RPMI7951 (cell line): Measurements from ENCODE around the gene GP1BB. TPM values are rescaled to one million over a fixed set of nuclear protein-coding genes. Genes with fewer than 3 reads are reported as not detected.
A peak's percentile ranks its signal among the peaks of the same experiment; 100 is the strongest.

ENCODE experiments used
- DNase-seq: peaks from one replicate; pipeline ENCODE4 v3.0.0-alpha.2; 2012; ENCODE audit warnings: low read depth
- total RNA-seq: library from RNA; depleted of rRNA; stranded (reverse); fragments of >200 nt; shearing (Covaris generic); gene quantifications from 2 replicates; pipeline ENCODE4 v1.2.3, GENCODE V29; 2014

Gene GP1BB
- total RNA-seq, 1 experiment from 2014 or later: not detected

DNA sequence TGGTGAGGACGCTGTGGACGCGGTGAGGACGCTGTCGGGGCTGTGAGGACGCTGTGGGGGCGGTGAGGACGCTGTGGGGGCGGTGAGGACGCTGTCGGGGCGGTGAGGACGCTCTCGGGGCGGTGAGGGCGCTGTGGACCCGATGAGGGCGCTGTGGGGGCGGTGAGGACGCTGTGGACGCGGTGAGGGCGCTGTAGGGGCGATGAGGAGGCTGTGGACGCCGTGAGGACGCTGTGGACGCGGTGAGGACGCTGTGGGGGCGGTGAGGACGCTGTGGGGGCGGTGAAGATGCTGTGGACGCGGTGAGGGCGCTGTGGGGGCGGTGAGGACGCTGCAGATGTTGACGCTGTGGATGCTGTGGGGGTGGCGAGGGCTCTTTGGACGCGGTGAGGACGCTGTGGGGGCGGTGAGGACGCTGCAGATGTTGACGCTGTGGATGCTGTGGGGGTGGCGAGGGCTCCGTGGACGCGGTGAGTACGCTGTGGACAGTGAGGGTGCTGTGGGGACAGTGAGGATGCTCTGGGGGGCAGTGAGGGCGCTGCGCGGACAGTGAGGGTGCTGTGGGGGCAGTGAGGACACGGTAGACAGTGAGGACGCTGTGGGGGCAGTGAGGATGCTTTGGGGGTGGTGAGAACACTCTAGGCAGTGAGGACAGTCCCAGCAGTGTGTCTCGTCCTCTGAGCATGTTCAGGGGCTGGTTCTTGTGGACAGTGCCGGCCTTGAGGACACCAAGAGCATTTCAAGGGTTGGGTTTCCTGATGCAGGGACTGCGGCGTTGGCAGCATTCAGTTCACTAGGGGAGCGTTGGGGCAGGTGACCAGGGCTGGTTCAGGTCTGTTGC lies 4.2 kb downstream of the GP1BB start:
- no peak for DNase-seq

DNA sequence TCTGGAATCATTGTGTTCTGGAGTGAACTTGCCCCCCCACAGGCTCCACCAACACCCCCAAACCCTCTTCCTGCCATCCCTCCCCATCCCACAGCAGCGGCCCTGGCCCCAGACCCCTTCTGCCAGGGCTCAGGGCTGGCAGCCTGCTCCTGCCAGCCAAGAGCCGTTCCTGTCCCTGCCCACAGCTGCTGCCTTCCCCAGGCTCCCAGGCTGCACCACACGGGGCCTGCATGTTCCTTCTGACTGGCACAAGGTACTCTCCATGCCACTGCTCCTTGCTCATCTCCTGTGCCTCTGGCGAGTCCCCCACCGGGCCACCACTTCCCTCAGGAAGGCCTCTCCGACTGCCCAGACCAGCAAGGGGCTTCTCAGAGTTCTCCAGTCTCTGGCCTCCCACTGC lies 4.9 kb downstream of the GP1BB start:
- DNase-seq: no peak

DNA sequence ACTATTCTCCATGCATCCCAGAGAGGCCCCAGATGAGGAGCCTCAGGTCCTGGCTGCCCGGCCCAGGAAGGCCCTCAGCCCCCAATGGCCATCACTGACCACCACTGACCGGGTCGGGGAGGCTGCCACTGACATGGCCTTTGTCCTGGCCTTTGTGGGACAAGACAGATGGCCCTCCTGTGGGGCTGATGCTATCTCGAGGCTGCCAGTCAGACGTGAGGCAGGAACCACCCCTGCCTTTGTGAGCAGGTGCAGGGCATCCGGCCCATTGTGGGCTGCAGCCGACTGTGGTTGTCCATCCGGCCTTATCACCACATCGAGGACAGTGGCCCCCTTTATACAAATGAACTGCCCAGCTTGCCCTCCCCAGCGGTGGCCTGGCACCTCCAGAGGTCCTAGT lies 5.5 kb downstream of the GP1BB start:
- no peak for DNase-seq

DNA sequence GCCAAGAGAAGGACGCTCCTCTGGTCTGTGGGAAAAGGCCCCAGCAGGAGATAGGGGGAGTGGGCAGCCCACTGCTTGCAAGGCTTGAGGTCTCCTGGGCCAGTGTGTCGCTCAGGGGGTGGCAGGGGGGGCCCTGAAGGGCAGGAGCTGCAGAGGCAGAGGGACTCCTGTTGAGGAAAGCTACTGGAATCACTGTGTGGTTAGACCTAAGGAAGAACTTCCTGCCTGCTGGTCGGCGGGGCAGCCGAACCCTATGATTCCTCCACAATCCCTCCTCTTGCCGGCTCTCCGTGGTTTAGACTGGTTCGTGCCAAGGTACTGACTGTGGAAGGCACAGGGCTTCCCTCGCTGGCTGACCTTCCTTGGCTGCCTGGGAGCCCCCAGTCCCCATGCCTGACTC lies 6.2 kb downstream of the GP1BB start:
- no peak for DNase-seq

DNA sequence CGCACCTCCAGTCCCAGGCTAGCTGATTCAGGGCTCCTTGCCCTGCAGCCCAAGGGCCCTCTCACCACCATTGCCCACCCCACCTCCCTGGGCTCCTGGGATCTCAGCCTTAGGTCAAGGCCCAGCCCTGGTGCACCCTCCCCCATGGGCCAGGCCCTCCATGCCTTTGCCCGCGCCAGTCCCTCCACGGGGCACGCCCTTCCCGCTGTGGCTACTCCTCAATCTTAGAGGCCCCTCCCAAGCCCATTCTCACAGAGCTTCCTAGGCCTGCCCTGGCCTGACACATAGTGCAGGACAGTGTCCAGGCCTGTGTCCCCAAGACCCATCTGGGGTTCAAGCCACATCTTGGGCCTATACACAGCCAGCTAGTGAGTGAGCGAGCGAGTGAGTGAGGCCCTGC lies 6.9 kb downstream of the GP1BB start:
- DNase-seq: no peak

- peak; percentile 61 for DNase-seq
These were observed 7.5 kb downstream of the GP1BB start for GRCh38 chr22:19730655-19731360.

DNA sequence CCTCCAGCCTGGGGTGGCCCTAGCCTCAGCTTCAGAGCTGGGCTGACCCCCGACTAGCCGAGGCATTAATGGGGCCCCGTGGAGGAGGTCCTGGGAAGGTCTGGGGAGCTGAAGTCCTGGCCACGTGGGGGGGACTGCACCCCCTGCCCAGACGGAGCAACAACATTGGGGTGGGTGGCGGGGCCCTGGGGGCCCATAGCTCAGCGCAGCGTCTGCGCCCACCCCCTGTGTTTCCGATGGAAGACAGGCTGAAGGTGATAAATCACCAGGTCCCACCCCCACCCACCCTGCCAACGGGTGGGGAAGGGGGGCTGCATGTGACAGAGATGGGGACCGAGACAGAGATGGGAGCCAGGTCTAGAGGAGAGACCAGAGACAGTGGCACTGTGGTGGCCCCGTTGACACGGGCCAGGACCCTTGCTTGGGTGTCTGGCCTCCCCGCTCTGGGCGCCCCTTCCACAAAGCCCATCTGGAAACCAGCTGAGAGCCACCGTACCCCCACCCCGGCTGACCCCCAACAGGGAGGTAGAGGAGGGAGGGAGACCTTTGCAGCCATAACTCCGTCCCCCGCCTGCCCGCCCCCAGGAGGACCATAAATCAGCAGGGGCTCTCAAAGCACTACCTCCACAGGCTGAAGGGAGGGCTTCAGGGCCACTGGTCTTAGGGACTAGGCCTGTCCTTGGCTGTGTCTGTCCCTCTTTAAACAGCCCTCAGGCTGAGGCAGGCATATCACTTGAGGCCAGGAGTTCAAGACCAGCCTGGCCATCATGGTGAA lies 8.2 kb downstream of the GP1BB start:
- no peak for DNase-seq

DNA sequence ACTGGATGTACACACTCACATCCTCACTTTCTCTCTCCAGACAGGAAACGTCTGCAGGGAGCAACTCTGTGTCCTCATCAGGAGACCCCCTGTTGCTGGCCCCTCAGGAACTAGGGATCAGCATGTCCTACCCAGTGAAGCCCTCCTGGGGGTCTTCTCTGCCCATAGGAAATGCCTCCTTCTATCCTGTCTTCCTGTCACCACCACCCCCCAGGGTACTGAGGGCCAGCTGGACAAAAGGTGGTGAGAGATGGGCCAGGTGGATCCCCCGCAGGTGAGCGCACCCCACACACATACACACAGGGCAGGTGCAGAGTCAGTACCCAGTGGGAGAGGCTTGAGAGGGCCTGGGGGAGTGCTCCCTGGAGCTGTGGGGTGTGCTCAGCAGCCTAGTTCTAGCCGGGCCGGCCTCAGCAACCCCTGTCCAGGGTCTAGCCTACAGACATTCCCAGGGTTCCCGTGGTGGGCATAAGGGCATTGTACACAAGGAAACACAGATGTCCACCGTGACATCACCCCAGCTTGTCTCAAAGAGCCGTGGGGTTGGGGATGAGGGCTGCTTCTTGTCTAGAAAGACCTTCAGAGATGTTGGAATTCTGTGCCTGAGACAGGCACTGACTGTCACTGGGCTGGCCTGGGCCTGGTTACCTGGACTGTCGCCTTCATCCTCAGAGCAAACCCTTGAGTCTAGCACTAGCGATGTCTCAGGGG lies 9.2 kb downstream of the GP1BB start:
- no peak for DNase-seq

GRCh38 chr22:19733755-19734154 lies 10.4 kb downstream of the GP1BB start:
- DNase-seq: no peak

- no peak for DNase-seq
These were observed 10.8 kb downstream of the GP1BB start for GRCh38 chr22:19734163-19734562.

- no peak for DNase-seq
These were observed 11.6 kb downstream of the GP1BB start for GRCh38 chr22:19734837-19735382.

- DNase-seq: no peak
These were observed 12.5 kb downstream of the GP1BB start for GRCh38 chr22:19735665-19736510.

- DNase-seq: no peak
These were observed 14.7 kb downstream of the GP1BB start for GRCh38 chr22:19737846-19738663.

DNA sequence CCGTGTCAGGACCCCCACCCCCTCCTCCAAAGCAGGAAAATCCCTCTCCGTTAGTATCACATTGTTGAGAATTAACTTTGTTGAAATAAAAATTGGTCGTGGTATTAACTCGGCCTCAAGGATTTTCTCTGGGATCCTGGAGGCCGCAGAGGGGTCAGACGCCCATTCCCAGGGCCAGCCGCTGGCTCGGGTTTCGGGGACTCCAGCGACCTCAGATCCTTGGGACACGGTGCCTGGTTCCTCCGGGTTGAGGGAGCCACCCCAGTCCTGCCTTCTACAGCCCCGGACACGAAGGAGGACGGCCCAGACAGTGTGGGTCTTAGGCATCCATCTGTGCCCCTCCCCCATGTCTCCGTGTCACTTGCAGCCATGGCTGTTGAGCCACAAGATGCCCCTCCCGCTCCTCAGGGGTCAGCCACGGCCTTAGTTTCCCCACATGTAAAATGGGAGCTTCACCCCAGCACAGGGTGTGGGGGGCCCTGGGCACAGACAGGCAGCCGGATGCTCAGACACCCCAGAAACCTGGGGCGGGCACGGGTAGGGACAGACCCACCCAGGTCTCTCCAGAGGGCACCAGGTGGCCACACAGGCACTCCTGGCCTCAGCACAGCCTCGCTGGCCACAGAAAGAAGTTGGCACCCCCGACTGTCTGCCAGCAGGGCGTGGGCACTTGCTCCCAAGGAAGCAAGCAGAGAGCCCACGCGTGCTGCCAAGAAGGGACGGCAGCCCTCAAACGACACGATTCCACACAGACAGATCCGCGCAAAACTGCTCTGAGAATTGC lies 15.5 kb downstream of the GP1BB start:
- DNase-seq: no peak

- no peak for DNase-seq
These were observed 16.1 kb downstream of the GP1BB start for GRCh38 chr22:19739448-19739895.

- DNase-seq: no peak
These were observed 16.6 kb downstream of the GP1BB start for GRCh38 chr22:19739911-19740449.

DNA sequence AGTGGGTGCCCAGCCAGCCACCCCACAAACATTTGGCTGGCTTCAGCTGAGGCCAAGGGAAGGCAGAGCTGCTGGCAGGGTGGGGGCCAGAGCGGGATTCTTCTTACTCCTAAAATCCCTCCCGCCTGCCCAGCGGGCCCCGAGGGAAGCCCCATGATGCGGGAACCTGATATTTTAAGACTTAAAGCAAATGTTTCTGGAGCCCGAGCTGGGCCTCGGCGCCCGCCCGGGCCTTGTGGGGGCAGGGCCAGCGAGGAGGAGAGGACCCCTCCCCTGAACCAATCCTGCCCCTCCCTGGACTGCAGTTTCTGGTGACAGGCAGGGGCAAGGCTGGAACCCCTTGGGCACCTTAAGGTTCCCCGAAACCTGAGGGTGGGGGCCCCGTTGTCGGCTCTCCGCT lies 17.2 kb downstream of the GP1BB start:
- no peak for DNase-seq

DNA sequence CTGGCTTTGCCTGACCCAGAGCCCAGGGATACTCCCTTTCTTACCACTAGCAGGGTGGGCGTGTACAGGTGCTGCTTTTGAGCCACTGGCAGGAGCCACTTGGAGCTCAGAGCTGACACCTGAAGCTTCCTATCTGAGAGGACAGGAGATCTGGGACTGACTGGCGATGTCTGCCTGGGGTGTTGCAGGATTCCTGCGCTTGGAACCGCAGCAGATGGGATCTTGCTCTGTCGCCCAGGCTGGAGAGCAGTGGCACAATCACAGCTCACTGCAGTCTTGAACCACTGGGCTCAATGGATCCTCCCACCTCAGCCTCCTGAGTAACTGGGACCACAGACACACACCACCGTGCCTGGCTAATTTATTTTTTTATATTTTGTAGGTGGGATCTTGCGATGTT lies 17.7 kb downstream of the GP1BB start:
- no peak for DNase-seq
